ENCODE results near the gene SKAP1. TPM values are rescaled to one million over a fixed set of nuclear protein-coding genes. Genes with fewer than 3 reads are reported as not detected.

Gene SKAP1
- 0.49 TPM in 1 of 2 replicates, not detected in the other for total RNA-seq
- long read RNA-seq, partial matches to known transcripts, result 0 of 3 reads
- long read RNA-seq, other reads (novel, unspliced or antisense), result 3 of 3 reads

- Mint-ChIP-seq H3K27me3 (ENCODE audit: low read depth) (peaks cover 86% of the 10 kb centered on the region), H3K27ac (ENCODE audit: unreplicated experiment) (no peak within 1 kb of the TSS), H3K4me3 (peak within 1 kb of the TSS; percentile 17), H3K4me1 (peaks cover 16% of the 10 kb centered on the region), H3K9me3 (no peaks in the 10 kb centered on the region), H3K36me3 (ENCODE audit: low read depth) (no peaks in the 10 kb centered on the region)
- TF ChIP-seq CTCF (conservative IDR thresholded peaks at IDR 0.05), result no peak
- no peak for DNase-seq (ENCODE audit: low read depth, low spot score)
These were observed at the start of gene SKAP1 for GRCh38 chr17:48429638-48430586. TSS of gene SKAP1 (minus strand) at chr17:48430214.

- Mint-ChIP-seq H3K27ac (ENCODE audit: unreplicated experiment) (no peak overlapping the region), H3K9me3 (no peaks in the 10 kb centered on the region), H3K36me3 (ENCODE audit: low read depth) (no peaks in the 10 kb centered on the region), H3K27me3 (ENCODE audit: low read depth) (peaks cover 80% of the 10 kb centered on the region), H3K4me1 (no peaks in the 10 kb centered on the region), H3K4me3 (no peak overlapping the region)
- TF ChIP-seq CTCF (conservative IDR thresholded peaks at IDR 0.05), result no peak
- no peak for DNase-seq (ENCODE audit: low read depth, low spot score)
These were observed 49.0 kb upstream of the SKAP1 start for GRCh38 chr17:48479014-48479402.

GRCh38 chr17:48478224-48479013, 48.4 kb upstream of the SKAP1 start:
- Mint-ChIP-seq H3K36me3 (ENCODE audit: low read depth) (no peaks in the 10 kb centered on the region), H3K4me1 (no peaks in the 10 kb centered on the region), H3K27me3 (ENCODE audit: low read depth) (peaks cover 79% of the 10 kb centered on the region), H3K9me3 (no peaks in the 10 kb centered on the region), H3K4me3 (no peak overlapping the region), H3K27ac (ENCODE audit: unreplicated experiment) (no peak overlapping the region)
- no peak for DNase-seq (ENCODE audit: low read depth, low spot score)
- peak; percentile 10 for TF ChIP-seq CTCF (conservative IDR thresholded peaks at IDR 0.05)

GRCh38 chr17:48477221-48477620, 47.2 kb upstream of the SKAP1 start:
- Mint-ChIP-seq H3K4me3 (no peak overlapping the region), H3K27ac (ENCODE audit: unreplicated experiment) (no peak overlapping the region), H3K4me1 (no peaks in the 10 kb centered on the region), H3K36me3 (ENCODE audit: low read depth) (no peaks in the 10 kb centered on the region), H3K9me3 (no peaks in the 10 kb centered on the region), H3K27me3 (ENCODE audit: low read depth) (peaks cover 77% of the 10 kb centered on the region)
- DNase-seq (ENCODE audit: low read depth, low spot score), result no peak
- TF ChIP-seq CTCF (conservative IDR thresholded peaks at IDR 0.05), result no peak

- H3K27me3 Mint-ChIP-seq (ENCODE audit: low read depth), result peaks cover 84% of the 10 kb centered on the region
- H3K27ac Mint-ChIP-seq (ENCODE audit: unreplicated experiment), result no peak overlapping the region
- H3K36me3 Mint-ChIP-seq (ENCODE audit: low read depth), result no peaks in the 10 kb centered on the region
- H3K4me1 Mint-ChIP-seq, result no peaks in the 10 kb centered on the region
- H3K4me3 Mint-ChIP-seq, result no peak overlapping the region
- TF ChIP-seq CTCF (conservative IDR thresholded peaks at IDR 0.05), result no peak
- no peak for DNase-seq (ENCODE audit: low read depth, low spot score)
- no peaks in the 10 kb centered on the region for H3K9me3 Mint-ChIP-seq
These were observed 42.6 kb upstream of the SKAP1 start for GRCh38 chr17:48472411-48473281.

Measured in neural crest cell (in vitro differentiated cells).